Neuronal stem cell (in vitro differentiated cells): ENCODE results near the gene CRTAP.
"Not testable (repeated sequence)": the region's sequence is repeated elsewhere in the genome, so short reads cannot be mapped to it uniquely, and the experiment has no call there.

Experiments
- DNase-seq: peaks from one replicate; pipeline ENCODE4 v3.0.0-alpha.2; 2013; ENCODE audit warnings: low spot score
- H2AFZ ChIP-seq: one replicate; pipeline ENCODE4 v1.6.1; 2013; ENCODE audit warnings: mild to moderate bottlenecking, low read length, inconsistent platforms
- H2AK5ac ChIP-seq: 2 replicates; pipeline ENCODE4 v1.6.1; 2013; ENCODE audit warnings: low read depth, mild to moderate bottlenecking, inconsistent platforms, low read length, moderate library complexity, mixed read lengths
- H2BK120ac ChIP-seq: 2 replicates; pipeline ENCODE4 v1.6.1; 2013; ENCODE audit warnings: low read depth, mild to moderate bottlenecking, inconsistent platforms, low read length, moderate library complexity, mixed read lengths
- H2BK12ac ChIP-seq: one replicate; pipeline ENCODE4 v1.6.1; 2013; ENCODE audit warnings: low read length, inconsistent platforms
- H2BK15ac ChIP-seq: 2 replicates; pipeline ENCODE4 v1.6.1; 2013; ENCODE audit warnings: mild to moderate bottlenecking, low read length, inconsistent platforms, mixed read lengths
- H2BK5ac ChIP-seq: one replicate; pipeline ENCODE4 v1.6.1; 2013; ENCODE audit warnings: inconsistent platforms, mild to moderate bottlenecking, low read length, moderate library complexity
- H3K14ac ChIP-seq: one replicate; pipeline ENCODE4 v1.6.1; 2013; ENCODE audit warnings: low read length, inconsistent platforms
- H3K18ac ChIP-seq: 2 replicates; pipeline ENCODE4 v1.6.1; 2013; ENCODE audit warnings: low read length, inconsistent platforms
- H3K23ac ChIP-seq: 2 replicates; pipeline ENCODE4 v1.6.1; 2013; ENCODE audit warnings: low read depth, mild to moderate bottlenecking, mixed read lengths, low read length, inconsistent platforms; ENCODE audit not compliant: poor library complexity
- H3K27ac ChIP-seq: replicated peaks from 3 replicates; pipeline ENCODE4 v1.5.1; 2013; ENCODE audit warnings: low read length, inconsistent platforms
- H3K27me3 ChIP-seq, 3 experiments: 2 replicates each; pipeline ENCODE4 v1.6.1; 2013; ENCODE audit warnings: low read length in 3 of 3, mild to moderate bottlenecking in 2 of 3, inconsistent platforms in 1 of 3, low read depth in 1 of 3, mixed read lengths in 1 of 3, moderate library complexity in 1 of 3; ENCODE audit not compliant: control insufficient read depth in 3 of 3, insufficient read depth in 3 of 3
- H3K36me3 ChIP-seq, 2 donors: replicated peaks in 1 of 2; 2 replicates each; pipeline ENCODE4 v1.6.1; 2013; ENCODE audit warnings: low read length in 2 of 2; ENCODE audit not compliant: control insufficient read depth in 2 of 2, insufficient read depth in 2 of 2
- H3K4ac ChIP-seq: 2 replicates; pipeline ENCODE4 v1.6.1; 2013; ENCODE audit warnings: inconsistent platforms, mild to moderate bottlenecking, low read length, moderate library complexity
- H3K4me1 ChIP-seq, 2 donors: 1 replicate in 1 of 2; 2 replicates in 1 of 2; pipeline ENCODE4 v1.6.1; 2013; ENCODE audit warnings: low read length in 2 of 2, low read depth in 1 of 2; ENCODE audit not compliant: control insufficient read depth in 2 of 2, insufficient read depth in 1 of 2
- H3K4me2 ChIP-seq: one replicate; pipeline ENCODE4 v1.6.1; 2013; ENCODE audit warnings: mild to moderate bottlenecking, low read length, inconsistent platforms; ENCODE audit not compliant: insufficient read depth, poor library complexity, severe bottlenecking
- H3K4me3 ChIP-seq, 2 donors: 2 replicates each; pipeline ENCODE4 v1.5.1; 2013; ENCODE audit warnings: low read length in 2 of 2, mild to moderate bottlenecking in 2 of 2, inconsistent platforms in 1 of 2, moderate library complexity in 1 of 2
- H3K79me1 ChIP-seq: one replicate; pipeline ENCODE4 v1.6.1; 2013; ENCODE audit warnings: low read depth, mild to moderate bottlenecking, inconsistent platforms, low read length, moderate library complexity
- H3K9ac ChIP-seq: one replicate; pipeline ENCODE4 v1.6.1; 2013; ENCODE audit warnings: mild to moderate bottlenecking, low read depth, low read length, inconsistent platforms; ENCODE audit not compliant: poor library complexity
- H3K9me3 ChIP-seq, 2 donors: replicated peaks in 1 of 2; 2 replicates each; pipeline versions ENCODE3 to v1.6.1; 2013; ENCODE audit warnings: low read length in 2 of 2, mild to moderate bottlenecking in 2 of 2, inconsistent platforms in 1 of 2, low read depth in 1 of 2, mixed read lengths in 1 of 2, moderate library complexity in 1 of 2; ENCODE audit not compliant: control insufficient read depth in 2 of 2, insufficient read depth in 1 of 2
- H4K8ac ChIP-seq: one replicate; pipeline ENCODE4 v1.6.1; 2013; ENCODE audit warnings: low read depth, mild to moderate bottlenecking, inconsistent platforms, low read length, moderate library complexity
- H4K91ac ChIP-seq: one replicate; pipeline ENCODE4 v1.6.1; 2013; ENCODE audit warnings: low read length, low read depth, mild to moderate bottlenecking, inconsistent platforms; ENCODE audit not compliant: poor library complexity
- WGBS, 2 donors: extraction: QIAGEN DNeasy Blood & Tissue Kit; methylation state at CpG; one replicate each; pipeline ENCODE4 v1.1.7; 2013; ENCODE audit warnings: missing lambda C conversion rate in 2 of 2, mixed read lengths in 1 of 2; ENCODE audit not compliant: insufficient read length in 2 of 2, insufficient replicate concordance in 1 of 2; ENCODE audit errors: extremely low coverage in 2 of 2; 5-methylcytosine and 5-hydroxymethylcytosine counted together

The CRTAP gene

DNA sequence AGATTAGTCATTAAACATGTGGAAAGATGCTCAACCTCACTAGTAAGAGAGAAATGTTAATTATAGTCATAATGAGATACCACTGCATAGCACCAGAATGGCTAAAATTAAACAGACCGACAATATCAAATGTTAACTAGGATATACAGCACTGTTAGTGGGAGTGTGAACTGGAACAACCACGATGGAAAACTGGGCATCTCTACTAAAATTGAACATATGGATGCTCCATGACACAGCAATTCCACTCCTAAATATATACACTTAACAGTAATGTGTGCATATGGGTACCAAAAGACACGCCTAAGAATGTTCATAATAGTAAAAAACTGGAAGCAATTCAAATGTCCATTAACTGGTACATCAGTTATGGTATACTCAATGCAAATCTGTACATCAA lies 41.5 kb downstream of the CRTAP start:
- no peak overlapping the region for H3K9ac ChIP-seq
- no peak overlapping the region for H3K23ac ChIP-seq
- H2BK120ac ChIP-seq: no peak overlapping the region
- H3K27ac ChIP-seq: no peak overlapping the region
- H3K27me3 ChIP-seq: no peaks in the 10 kb centered on the region
- no peak overlapping the region for H4K91ac ChIP-seq
- H3K4me3 ChIP-seq: no peak overlapping the region
- no peak overlapping the region for H3K14ac ChIP-seq
- H2AFZ ChIP-seq: no peak overlapping the region
- no peak overlapping the region for H2BK15ac ChIP-seq
- WGBS, 2 donors: no CpG with 5 or more reads among the region's 3 CpGs
- H2BK5ac ChIP-seq: no peak overlapping the region
- no peak overlapping the region for H3K4me2 ChIP-seq
- no peak overlapping the region for H2BK12ac ChIP-seq
- H4K8ac ChIP-seq: no peak overlapping the region
- H3K9me3 ChIP-seq: peaks cover 0 to 3% of the 10 kb centered on the region in 2 donors
- H3K18ac ChIP-seq: no peak overlapping the region
- DNase-seq: no peak
- H3K36me3 ChIP-seq: peaks cover 0 to 4% of the 10 kb centered on the region in 2 donors
- no peak overlapping the region for H3K4ac ChIP-seq
- no peaks in the 10 kb centered on the region for H3K79me1 ChIP-seq
- H3K4me1 ChIP-seq: no peaks in the 10 kb centered on the region
- no peak overlapping the region for H2AK5ac ChIP-seq

DNA sequence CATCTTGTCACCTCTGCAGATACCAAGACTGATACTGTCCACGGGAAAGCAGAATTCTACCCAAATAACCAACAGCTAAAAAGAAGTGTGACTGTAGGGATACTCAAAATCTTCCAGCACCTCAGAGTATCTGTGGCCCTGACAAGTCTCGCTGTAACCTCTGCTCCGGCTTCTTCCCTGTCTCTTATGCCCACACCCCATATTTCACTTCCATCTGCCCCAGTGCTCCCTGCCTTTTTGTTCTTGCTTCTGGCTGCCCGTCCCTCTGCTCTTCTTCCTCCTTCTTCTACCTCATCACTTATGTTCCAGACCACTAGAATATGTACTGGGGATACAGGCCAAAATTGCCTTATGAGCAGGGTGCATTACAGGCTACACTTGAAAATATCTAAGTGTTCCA lies 45.4 kb downstream of the CRTAP start:
- Histone ChIP-seq H3K4me2 (no peak overlapping the region), H3K9me3 (no peaks in the 10 kb centered on the region), H4K8ac (no peak overlapping the region), H3K4ac (no peak overlapping the region), H3K27me3 (no peaks in the 10 kb centered on the region), H2AFZ (no peak overlapping the region), H2AK5ac (no peak overlapping the region), H3K79me1 (no peaks in the 10 kb centered on the region), H2BK15ac (no peak overlapping the region), H3K4me3 (no peak overlapping the region), H2BK12ac (no peak overlapping the region), H3K9ac (no peak overlapping the region), H2BK120ac (no peak overlapping the region), H3K4me1 (no peaks in the 10 kb centered on the region), H3K36me3 (no peaks in the 10 kb centered on the region), H3K23ac (no peak overlapping the region), H4K91ac (no peak overlapping the region), H3K27ac (no peak overlapping the region), H2BK5ac (no peak overlapping the region), H3K14ac (no peak overlapping the region), H3K18ac (no peak overlapping the region)
- DNase-seq: no peak
- WGBS, 2 donors: no CpG with 5 or more reads among the region's 4 CpGs

DNA sequence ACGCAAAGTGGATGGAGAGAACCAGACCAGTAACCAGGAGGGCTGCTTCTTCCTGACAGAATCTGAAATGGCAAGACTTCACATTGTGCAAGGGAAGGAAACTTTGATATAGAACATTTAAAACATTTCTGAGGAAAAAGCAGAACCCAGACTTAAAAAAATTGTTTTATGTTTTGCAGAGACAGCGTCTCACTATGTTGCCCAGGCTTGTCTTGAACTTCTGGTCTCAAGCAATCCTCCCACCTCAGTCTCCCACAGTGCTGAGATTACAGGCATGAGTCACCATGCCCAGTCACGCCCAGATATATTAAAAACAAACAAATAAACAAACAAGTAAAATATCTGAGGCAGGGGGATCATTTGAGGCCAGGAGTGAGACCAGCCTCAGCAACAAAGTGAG lies 46.2 kb downstream of the CRTAP start:
- H2AFZ ChIP-seq: no peak overlapping the region
- no peak overlapping the region for H3K14ac ChIP-seq
- no peak overlapping the region for H3K4ac ChIP-seq
- WGBS, 2 donors: no CpG with 5 or more reads among the region's 3 CpGs
- no peak overlapping the region for H3K9ac ChIP-seq
- H3K23ac ChIP-seq: no peak overlapping the region
- no peaks in the 10 kb centered on the region for H3K79me1 ChIP-seq
- H2BK15ac ChIP-seq: no peak overlapping the region
- H2AK5ac ChIP-seq: no peak overlapping the region
- H2BK5ac ChIP-seq: no peak overlapping the region
- no peak overlapping the region for H3K4me3 ChIP-seq
- H2BK12ac ChIP-seq: no peak overlapping the region
- no peaks in the 10 kb centered on the region for H3K4me1 ChIP-seq
- DNase-seq: no peak
- no peak overlapping the region for H4K91ac ChIP-seq
- H3K18ac ChIP-seq: no peak overlapping the region
- no peaks in the 10 kb centered on the region for H3K36me3 ChIP-seq
- H3K27me3 ChIP-seq: no peaks in the 10 kb centered on the region
- H3K4me2 ChIP-seq: no peak overlapping the region
- no peak overlapping the region for H3K27ac ChIP-seq
- H3K9me3 ChIP-seq: no peaks in the 10 kb centered on the region
- H2BK120ac ChIP-seq: no peak overlapping the region
- no peak overlapping the region for H4K8ac ChIP-seq

DNA sequence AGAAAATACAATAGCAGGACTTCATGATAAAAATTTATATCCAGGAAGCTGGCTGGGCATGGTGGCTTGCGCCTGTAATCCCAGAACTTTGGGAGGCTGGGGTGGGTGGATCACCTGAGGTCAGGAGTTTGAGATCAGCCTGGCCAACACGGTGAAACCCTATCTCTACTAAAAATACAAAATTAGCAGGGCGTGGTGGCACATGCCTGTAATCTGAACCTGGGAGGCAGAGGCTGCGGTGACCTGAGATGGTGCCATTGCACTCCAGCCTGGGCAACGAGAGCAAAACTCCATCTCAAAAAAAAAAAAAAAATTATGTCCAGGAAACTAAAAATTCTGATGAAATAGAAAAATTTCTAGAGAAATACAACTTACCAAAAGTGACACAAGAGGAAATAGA lies 48.8 kb downstream of the CRTAP start:
- H3K36me3 ChIP-seq, H4K8ac ChIP-seq, H3K9ac ChIP-seq, H4K91ac ChIP-seq, H3K79me1 ChIP-seq, H3K18ac ChIP-seq, H3K27ac ChIP-seq, H2AFZ ChIP-seq, H3K9me3 ChIP-seq, H3K4me2 ChIP-seq, H3K4me1 ChIP-seq, H3K14ac ChIP-seq, H2AK5ac ChIP-seq, H2BK15ac ChIP-seq, H3K23ac ChIP-seq, H2BK5ac ChIP-seq, H3K4me3 ChIP-seq, DNase-seq, H2BK12ac ChIP-seq, H3K4ac ChIP-seq, H2BK120ac ChIP-seq, H3K27me3 ChIP-seq: not testable (repeated sequence)
- WGBS, 2 donors: no CpG with 5 or more reads among the region's 5 CpGs
